Measurements from ENCODE around the gene NLRP1. TPM values are rescaled to one million over a fixed set of nuclear protein-coding genes. Genes with fewer than 3 reads are reported as not detected.

Gene NLRP1
- total and polyA plus RNA-seq, 2 experiments from 2014 or later = 42.9 to 64.8 TPM

DNA sequence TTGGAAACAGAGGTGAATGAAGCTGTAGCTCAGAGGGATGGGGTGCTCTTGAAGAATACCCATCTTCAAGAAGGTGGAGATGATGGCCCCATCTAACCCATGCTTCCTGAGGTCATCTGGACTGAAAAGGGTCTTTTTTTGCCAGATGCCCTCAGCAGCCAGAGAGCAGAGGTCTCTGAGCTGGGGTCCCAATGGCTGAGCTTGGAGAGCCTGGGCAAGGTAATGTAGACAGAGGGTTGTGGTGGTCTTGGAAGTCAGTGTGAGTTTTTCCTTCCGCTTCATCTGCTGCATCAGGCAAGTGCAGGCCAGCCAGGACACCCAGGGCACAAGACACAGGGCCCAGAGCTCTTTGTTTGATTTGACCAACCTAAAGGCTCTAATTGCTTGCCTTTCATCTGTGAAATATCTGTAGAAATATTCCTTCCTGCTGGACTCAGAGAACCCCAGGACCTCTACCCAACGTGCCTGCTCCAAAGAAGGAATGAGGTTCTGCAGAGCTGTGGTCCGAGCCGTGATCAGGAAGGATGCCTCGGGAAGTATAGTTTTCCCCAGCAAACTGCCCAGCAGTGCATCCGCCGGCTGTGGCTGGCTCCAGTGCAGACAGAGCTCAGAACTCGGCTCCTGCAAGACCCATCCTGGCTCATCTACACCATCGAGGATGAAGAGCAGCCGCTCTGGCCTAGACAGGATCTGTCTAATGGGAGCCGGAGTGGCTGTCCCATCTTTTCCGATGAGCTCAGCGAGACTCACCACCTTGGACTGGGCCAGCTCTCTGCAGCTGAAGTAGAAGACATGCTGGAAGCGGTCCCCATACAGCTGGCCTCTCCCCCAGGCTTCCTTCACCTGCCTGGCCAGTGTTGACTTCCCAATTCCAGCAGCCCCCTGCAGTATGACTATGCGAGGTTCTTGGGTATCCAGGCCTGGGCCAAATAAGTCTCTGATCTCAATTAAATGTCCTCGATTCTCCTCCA, 25.2 kb downstream of the NLRP1 start:
- no peak overlapping the region for H3K4me3 ChIP-seq
- no peak for DNase-seq (ENCODE audit: low spot score)
- H3K4me2 ChIP-seq = no peak overlapping the region
- H3K9me2 ChIP-seq (replicated peaks; ENCODE audit: insufficient read depth) = no peaks in the 10 kb centered on the region
- WGBS (ENCODE audit: low lambda C conversion rate, missing lambda C conversion rate) = 91% methylated on average over 16 of the region's 16 CpGs
- H3K36me3 ChIP-seq (replicated peaks; ENCODE audit: insufficient read depth, low read depth) = no peaks in the 10 kb centered on the region
- no peak overlapping the region for H2AFZ ChIP-seq
- no peak overlapping the region for H3K27ac ChIP-seq
- H3K4me1 ChIP-seq (ENCODE audit: insufficient read depth) = no peaks in the 10 kb centered on the region
- no peaks in the 10 kb centered on the region for H3K27me3 ChIP-seq
- TF ChIP-seq, protein P1, sequence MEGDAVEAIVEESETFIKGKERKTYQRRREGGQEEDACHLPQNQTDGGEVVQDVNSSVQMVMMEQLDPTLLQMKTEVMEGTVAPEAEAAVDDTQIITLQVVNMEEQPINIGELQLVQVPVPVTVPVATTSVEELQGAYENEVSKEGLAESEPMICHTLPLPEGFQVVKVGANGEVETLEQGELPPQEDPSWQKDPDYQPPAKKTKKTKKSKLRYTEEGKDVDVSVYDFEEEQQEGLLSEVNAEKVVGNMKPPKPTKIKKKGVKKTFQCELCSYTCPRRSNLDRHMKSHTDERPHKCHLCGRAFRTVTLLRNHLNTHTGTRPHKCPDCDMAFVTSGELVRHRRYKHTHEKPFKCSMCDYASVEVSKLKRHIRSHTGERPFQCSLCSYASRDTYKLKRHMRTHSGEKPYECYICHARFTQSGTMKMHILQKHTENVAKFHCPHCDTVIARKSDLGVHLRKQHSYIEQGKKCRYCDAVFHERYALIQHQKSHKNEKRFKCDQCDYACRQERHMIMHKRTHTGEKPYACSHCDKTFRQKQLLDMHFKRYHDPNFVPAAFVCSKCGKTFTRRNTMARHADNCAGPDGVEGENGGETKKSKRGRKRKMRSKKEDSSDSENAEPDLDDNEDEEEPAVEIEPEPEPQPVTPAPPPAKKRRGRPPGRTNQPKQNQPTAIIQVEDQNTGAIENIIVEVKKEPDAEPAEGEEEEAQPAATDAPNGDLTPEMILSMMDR (IDR thresholded peaks at IDR 0.05; ENCODE audit: poor library complexity) = no peak
- TF ChIP-seq EZH2phosphoT487 (IDR thresholded peaks at IDR 0.05; ENCODE audit: low read depth, severe bottlenecking, unreplicated experiment) (no peak), EZH2 (IDR thresholded peaks at IDR 0.05; ENCODE audit: borderline replicate concordance) (no peak)
- H4K20me1 ChIP-seq (ENCODE audit: insufficient read depth, poor library complexity, severe bottlenecking) = no peaks in the 10 kb centered on the region
- H3K79me2 ChIP-seq = no peaks in the 10 kb centered on the region
- H3K9me3 ChIP-seq (ENCODE audit: low read depth) = no peaks in the 10 kb centered on the region

DNA sequence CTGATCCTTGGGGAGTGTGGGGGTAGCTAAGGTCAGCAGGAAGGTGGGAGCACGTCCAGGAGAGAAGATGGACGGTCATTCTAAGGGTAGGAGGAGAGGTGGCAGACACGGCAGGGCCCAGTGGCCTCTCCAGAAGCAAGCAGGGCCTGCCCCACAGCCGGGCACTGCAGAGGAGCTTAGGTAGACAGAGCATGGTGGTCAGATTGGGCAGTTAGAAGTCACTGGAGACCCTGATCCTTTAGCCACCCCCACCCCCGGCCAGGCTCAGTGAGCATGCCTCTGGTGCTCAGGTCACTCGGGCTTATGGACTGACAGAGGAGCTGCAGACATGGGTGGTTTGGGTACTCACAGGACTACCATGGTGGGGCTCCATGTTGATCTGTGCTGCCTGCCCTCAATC, 26.3 kb downstream of the NLRP1 start:
- H4K20me1 ChIP-seq (ENCODE audit: insufficient read depth, poor library complexity, severe bottlenecking) = no peaks in the 10 kb centered on the region
- no peaks in the 10 kb centered on the region for H3K9me3 ChIP-seq (ENCODE audit: low read depth)
- no peak overlapping the region for H3K4me2 ChIP-seq
- TF ChIP-seq EZH2 (IDR thresholded peaks at IDR 0.05; ENCODE audit: borderline replicate concordance) (no peak), EZH2phosphoT487 (IDR thresholded peaks at IDR 0.05; ENCODE audit: low read depth, severe bottlenecking, unreplicated experiment) (no peak)
- TF ChIP-seq, protein P1 (IDR thresholded peaks at IDR 0.05; ENCODE audit: poor library complexity) = no peak
- WGBS (ENCODE audit: low lambda C conversion rate, missing lambda C conversion rate) = 91% methylated on average over 6 of the region's 6 CpGs
- no peaks in the 10 kb centered on the region for H3K27me3 ChIP-seq
- H3K27ac ChIP-seq = no peak overlapping the region
- no peaks in the 10 kb centered on the region for H3K9me2 ChIP-seq (replicated peaks; ENCODE audit: insufficient read depth)
- no peaks in the 10 kb centered on the region for H3K36me3 ChIP-seq (replicated peaks; ENCODE audit: insufficient read depth, low read depth)
- no peak for DNase-seq (ENCODE audit: low spot score)
- no peak overlapping the region for H2AFZ ChIP-seq
- H3K79me2 ChIP-seq = no peaks in the 10 kb centered on the region
- H3K4me1 ChIP-seq (ENCODE audit: insufficient read depth) = no peaks in the 10 kb centered on the region
- H3K4me3 ChIP-seq = no peak overlapping the region

DNA sequence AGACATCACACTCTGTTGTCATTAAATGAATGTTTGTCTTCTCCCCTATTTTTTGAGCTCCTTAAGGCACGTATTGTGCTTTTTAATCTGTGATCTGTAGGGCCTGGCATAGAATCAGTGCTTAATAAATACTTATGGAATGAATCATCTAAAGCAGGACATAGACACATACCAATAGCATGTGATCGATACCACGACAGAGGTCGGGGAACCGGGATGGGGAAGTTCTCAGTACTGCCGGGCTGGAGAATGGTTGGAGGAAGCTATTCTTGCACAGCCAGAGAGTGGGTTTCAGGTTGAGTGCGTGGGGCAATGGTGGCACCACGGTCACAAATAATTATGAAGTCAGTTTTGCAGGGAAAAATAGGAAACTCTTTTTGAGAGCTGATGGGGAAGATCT, 26.8 kb downstream of the NLRP1 start:
- 81% methylated on average over 8 of the region's 8 CpGs for WGBS (ENCODE audit: low lambda C conversion rate, missing lambda C conversion rate)
- Histone ChIP-seq H3K4me2 (no peak overlapping the region), H3K9me3 (ENCODE audit: low read depth) (no peaks in the 10 kb centered on the region), H4K20me1 (ENCODE audit: insufficient read depth, poor library complexity, severe bottlenecking) (no peaks in the 10 kb centered on the region), H2AFZ (no peak overlapping the region), H3K27me3 (no peaks in the 10 kb centered on the region), H3K36me3 (replicated peaks; ENCODE audit: insufficient read depth, low read depth) (no peaks in the 10 kb centered on the region), H3K4me1 (ENCODE audit: insufficient read depth) (no peaks in the 10 kb centered on the region), H3K4me3 (no peak overlapping the region), H3K9me2 (replicated peaks; ENCODE audit: insufficient read depth) (no peaks in the 10 kb centered on the region), H3K27ac (no peak overlapping the region), H3K79me2 (no peaks in the 10 kb centered on the region)
- TF ChIP-seq EZH2 (IDR thresholded peaks at IDR 0.05; ENCODE audit: borderline replicate concordance) (no peak), EZH2phosphoT487 (IDR thresholded peaks at IDR 0.05; ENCODE audit: low read depth, severe bottlenecking, unreplicated experiment) (no peak)
- TF ChIP-seq, protein P1 (IDR thresholded peaks at IDR 0.05; ENCODE audit: poor library complexity) = no peak
- DNase-seq (ENCODE audit: low spot score) = no peak
